ENCODE results near the gene CNGA3.

Gene CNGA3

DNA sequence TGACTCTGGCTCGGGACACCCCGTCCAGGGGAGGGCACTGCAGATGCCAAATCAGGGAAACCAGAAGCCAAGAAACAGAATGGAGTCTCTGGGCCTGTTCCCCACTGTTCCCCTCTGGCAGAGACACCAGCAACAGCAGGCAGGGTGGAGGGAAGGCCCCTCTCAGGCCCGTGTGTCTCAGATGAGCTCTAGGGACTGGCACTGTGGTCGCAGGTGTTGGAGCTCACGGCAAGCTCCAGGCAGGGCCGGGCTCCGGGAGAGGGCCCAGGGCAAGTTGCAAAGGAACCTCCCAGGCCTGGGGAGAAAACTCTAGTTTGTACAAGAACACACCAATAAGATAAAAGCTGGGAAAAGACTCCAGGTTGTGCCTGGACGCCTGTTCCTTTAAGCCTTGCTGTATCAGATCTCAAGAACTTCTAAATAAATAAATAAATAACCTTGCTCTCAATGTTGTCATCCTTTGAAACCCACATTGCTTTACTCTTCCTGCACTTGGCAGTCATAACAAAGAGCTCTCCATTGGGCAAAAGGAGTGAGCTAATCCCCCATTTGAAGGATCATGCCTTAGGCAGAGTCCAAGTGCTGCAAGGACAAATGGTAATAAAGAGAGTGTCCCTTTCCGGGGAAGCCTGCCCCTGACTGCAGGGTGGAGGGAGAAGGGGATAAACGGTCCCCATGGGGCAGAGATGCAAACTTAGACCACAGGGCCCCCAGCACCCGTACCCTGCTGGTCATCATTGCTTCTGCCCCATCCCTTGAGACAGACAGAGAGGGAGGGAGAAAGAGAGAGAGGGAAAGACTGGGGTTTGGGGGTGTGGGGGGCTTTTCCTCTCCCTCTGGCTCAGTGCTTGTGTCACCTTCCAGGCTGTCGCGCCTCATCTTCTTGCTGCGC lies 33.3 kb downstream of the CNGA3 start:
- TF ChIP-seq Cebpa-rat (IDR thresholded peaks at IDR 0.05) = no peak
- Histone ChIP-seq H3K9me3 (replicated peaks in 1 of 11) (no peaks in the 10 kb centered on the region), H3K4me2 (no peak overlapping the region), H3K36me3 (no peaks in the 10 kb centered on the region), H3K4me3 (no peak overlapping the region), H3K27ac (no peak overlapping the region), H4K20me1 (no peaks in the 10 kb centered on the region), H3K27me3 (no peaks in the 10 kb centered on the region), H3K9ac (no peak overlapping the region), H3K4me1 (peaks cover 0 to 5% (median 0%) of the 10 kb centered on the region in 10 experiments; a peak in 2 of 20 replicates)

DNA sequence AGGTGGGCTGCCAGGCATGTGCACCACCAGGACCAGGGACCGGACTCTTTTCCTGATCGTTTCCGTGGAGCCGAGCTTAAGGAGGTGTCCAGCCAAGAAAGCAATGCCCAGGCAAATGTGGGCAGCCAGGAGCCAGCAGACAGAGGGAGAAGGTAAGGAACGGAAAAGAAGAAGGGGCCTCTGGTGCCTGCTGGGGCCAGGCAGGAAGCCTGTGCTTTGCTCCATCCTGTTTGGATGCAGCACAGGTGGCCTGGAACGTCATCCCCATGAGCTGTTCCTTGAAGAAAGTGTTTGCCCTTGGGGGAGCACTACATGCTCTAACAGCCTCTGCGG lies 33.9 kb downstream of the CNGA3 start:
- no peak overlapping the region for H3K27ac ChIP-seq
- H3K4me2 ChIP-seq = no peak overlapping the region; a peak in 1 of 22 replicates
- H3K4me1 ChIP-seq = peaks cover 0 to 5% (median 0%) of the 10 kb centered on the region in 10 experiments; a peak in 2 of 20 replicates
- no peak overlapping the region for H3K9ac ChIP-seq
- TF ChIP-seq Cebpa-rat (IDR thresholded peaks at IDR 0.05) = no peak
- H3K27me3 ChIP-seq = no peaks in the 10 kb centered on the region
- no peaks in the 10 kb centered on the region for H4K20me1 ChIP-seq
- no peak overlapping the region for H3K4me3 ChIP-seq
- H3K9me3 ChIP-seq (replicated peaks in 1 of 11) = no peaks in the 10 kb centered on the region
- no peaks in the 10 kb centered on the region for H3K36me3 ChIP-seq

DNA sequence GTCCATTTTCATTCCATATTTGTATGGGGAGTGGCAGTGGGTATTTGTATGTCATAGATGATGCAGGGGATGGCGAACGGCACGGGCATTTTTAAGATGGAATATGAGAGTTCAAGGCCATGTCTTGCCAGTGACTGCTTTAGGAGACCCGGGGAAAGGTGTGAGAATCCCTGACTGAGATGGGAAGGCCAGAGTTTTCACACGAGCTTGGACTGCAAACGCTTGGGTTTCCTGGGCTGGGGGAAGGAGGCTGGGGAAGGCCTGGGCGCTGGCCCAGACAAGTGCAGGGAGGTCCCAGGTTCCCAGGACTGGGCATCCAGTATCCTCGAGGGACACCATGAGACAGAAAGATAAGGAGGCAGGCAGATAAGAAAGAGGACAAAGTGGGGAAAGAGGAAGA lies 35.2 kb downstream of the CNGA3 start:
- no peak overlapping the region for H3K4me3 ChIP-seq
- H3K4me2 ChIP-seq = no peak overlapping the region
- no peaks in the 10 kb centered on the region for H4K20me1 ChIP-seq
- no peak for TF ChIP-seq Cebpa-rat (IDR thresholded peaks at IDR 0.05)
- no peaks in the 10 kb centered on the region for H3K27me3 ChIP-seq
- no peaks in the 10 kb centered on the region for H3K36me3 ChIP-seq
- H3K9ac ChIP-seq = no peak overlapping the region
- no peak overlapping the region for H3K27ac ChIP-seq
- no peaks in the 10 kb centered on the region for H3K9me3 ChIP-seq (replicated peaks in 1 of 11)
- peaks cover 0 to 5% (median 0%) of the 10 kb centered on the region in 10 experiments; a peak in 2 of 20 replicates for H3K4me1 ChIP-seq

DNA sequence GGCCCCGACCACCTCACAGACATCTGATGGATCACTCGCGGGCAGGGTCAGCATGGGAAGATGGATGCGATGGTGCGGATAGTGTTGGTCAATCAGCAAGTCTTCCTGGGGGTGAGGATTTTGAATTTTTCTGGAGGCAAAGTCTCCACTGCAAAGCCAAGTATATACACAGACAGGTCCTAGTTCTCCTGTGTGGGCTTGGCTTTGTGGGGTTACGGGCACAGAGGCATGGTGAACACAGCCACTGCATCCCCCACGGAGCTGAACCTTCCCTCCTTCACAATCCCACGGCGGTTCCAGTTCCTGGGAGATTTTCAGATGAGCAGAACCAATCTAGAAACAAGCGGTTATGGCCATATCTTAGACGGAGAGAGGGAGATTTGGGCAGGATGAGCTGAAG lies 35.8 kb downstream of the CNGA3 start:
- Histone ChIP-seq H3K4me1 (peaks cover 0 to 5% (median 0%) of the 10 kb centered on the region in 10 experiments; a peak in 2 of 20 replicates), H3K27me3 (no peaks in the 10 kb centered on the region), H3K9ac (no peak overlapping the region), H4K20me1 (no peaks in the 10 kb centered on the region), H3K4me2 (no peak overlapping the region), H3K9me3 (replicated peaks in 1 of 11) (no peaks in the 10 kb centered on the region), H3K36me3 (no peaks in the 10 kb centered on the region), H3K4me3 (no peak overlapping the region), H3K27ac (no peak overlapping the region)
- TF ChIP-seq Cebpa-rat (IDR thresholded peaks at IDR 0.05) = no peak

DNA sequence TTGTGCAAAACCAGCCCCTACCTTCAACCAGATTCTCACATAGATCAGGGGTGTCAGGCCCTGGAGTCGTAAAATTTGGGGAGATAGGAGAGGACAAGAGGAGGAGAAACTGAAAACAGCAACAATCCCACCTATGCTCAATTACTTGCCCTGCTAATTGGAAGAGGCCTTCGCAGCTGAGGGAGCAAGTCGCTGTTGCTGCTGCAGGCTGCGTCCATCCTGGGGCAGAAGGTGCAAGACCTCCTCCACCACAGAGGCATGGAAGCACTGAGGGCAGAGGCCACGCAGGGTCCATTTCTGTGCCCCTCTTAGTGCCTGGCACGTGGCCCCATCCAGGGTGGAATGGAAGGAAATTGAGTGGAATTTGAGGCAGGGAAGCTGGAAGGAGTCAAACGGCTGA lies 36.5 kb downstream of the CNGA3 start:
- no peak overlapping the region for H3K4me2 ChIP-seq
- TF ChIP-seq Cebpa-rat (IDR thresholded peaks at IDR 0.05) = no peak
- no peaks in the 10 kb centered on the region for H3K27me3 ChIP-seq
- no peak overlapping the region for H3K9ac ChIP-seq
- no peaks in the 10 kb centered on the region for H3K36me3 ChIP-seq
- no peak overlapping the region for H3K4me3 ChIP-seq
- no peaks in the 10 kb centered on the region for H3K9me3 ChIP-seq (replicated peaks in 1 of 11)
- H3K27ac ChIP-seq = no peak overlapping the region
- H3K4me1 ChIP-seq = peaks cover 0 to 5% (median 0%) of the 10 kb centered on the region in 10 experiments; a peak in 2 of 20 replicates
- H4K20me1 ChIP-seq = no peaks in the 10 kb centered on the region

DNA sequence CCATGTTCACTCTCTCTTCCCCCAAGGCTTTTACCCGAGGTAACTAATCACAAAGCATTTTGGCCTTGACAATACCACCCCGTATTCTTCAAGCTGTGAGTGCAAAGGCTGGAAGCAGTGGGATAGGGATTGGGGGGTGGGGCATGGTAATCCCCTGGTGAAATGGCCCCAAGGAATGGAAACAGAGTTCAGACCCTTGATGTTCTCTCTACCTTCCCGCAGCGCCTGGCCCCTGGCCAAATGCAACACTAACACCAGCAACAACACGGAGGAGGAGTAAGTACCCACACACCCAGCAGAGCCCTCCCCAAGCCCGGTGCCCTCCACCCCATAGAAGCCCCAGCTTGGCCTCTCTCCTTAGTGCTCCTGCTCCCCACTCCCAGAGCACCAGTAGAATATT lies 36.9 kb downstream of the CNGA3 start:
- Histone ChIP-seq H3K27me3 (no peaks in the 10 kb centered on the region), H3K36me3 (no peaks in the 10 kb centered on the region), H3K9ac (no peak overlapping the region), H3K4me3 (no peak overlapping the region), H3K9me3 (replicated peaks in 1 of 11) (no peaks in the 10 kb centered on the region), H4K20me1 (no peaks in the 10 kb centered on the region), H3K4me1 (peaks cover 0 to 5% (median 0%) of the 10 kb centered on the region in 10 experiments; a peak in 2 of 20 replicates), H3K4me2 (no peak overlapping the region), H3K27ac (no peak overlapping the region)
- TF ChIP-seq Cebpa-rat (IDR thresholded peaks at IDR 0.05) = no peak

DNA sequence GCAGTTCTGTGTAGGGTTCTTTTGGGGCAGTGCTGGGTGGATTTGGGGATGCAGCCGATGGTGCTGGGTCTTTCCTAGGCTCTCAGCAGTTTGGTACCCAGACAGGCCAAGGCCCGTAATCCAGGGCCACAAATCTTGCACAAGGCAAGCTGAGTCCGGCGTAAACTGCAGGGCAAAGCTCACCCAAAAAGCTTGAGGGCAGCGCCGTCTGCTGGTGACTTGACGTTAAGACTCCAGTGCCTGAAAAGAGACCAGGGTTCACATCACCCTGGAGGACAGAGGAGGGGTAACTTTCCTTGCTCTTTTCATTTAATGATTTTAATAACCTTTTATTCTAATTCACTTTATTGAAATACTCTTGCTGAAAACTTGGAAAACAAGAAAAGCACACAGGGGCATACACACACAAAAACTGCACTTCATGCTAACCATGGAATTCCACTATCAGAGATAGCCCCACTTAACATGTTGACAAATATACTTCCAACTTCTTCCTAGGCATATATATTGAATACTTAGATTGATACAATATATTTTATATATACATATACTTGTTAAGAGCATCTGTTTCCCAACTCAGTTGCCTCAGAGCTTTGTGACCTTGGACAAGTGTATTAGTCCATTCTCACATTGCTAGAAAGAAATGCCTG lies 38.9 kb downstream of the CNGA3 start:
- no peak overlapping the region for H3K27ac ChIP-seq
- H3K4me2 ChIP-seq = no peak overlapping the region
- no peaks in the 10 kb centered on the region for H4K20me1 ChIP-seq
- no peaks in the 10 kb centered on the region for H3K36me3 ChIP-seq
- H3K27me3 ChIP-seq = no peaks in the 10 kb centered on the region
- no peak overlapping the region for H3K9ac ChIP-seq
- peaks cover 0 to 3% (median 0%) of the 10 kb centered on the region in 10 experiments; a peak in 2 of 20 replicates for H3K4me1 ChIP-seq
- H3K9me3 ChIP-seq (replicated peaks in 1 of 11) = no peaks in the 10 kb centered on the region
- H3K4me3 ChIP-seq = no peak overlapping the region
- TF ChIP-seq Cebpa-rat (IDR thresholded peaks at IDR 0.05) = no peak

DNA sequence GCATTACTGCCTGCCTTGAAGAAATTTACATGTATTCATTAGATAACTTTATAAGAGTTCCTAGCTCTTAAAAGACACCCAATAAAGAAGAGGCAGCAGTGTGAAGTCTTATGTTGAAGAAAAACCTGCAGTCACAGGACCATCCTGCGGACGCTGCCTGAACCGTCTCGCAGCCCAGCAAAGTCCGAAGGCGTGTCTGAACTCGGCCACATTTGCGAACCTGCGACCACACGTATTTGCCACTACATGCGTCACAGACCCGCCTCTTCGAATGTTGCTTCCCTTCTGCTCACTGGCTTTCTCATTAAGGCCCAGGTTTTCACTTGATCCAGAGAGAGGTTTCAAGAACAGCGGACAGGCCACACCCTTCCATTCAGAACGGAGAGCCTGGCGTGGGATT lies 41.2 kb downstream of the CNGA3 start:
- no peaks in the 10 kb centered on the region for H3K27me3 ChIP-seq
- H3K36me3 ChIP-seq = no peaks in the 10 kb centered on the region
- no peaks in the 10 kb centered on the region for H3K4me1 ChIP-seq
- H3K4me2 ChIP-seq = no peak overlapping the region
- no peak overlapping the region for H3K9ac ChIP-seq
- TF ChIP-seq Cebpa-rat (IDR thresholded peaks at IDR 0.05) = no peak
- no peak overlapping the region for H3K27ac ChIP-seq
- H3K9me3 ChIP-seq (replicated peaks in 1 of 11) = no peaks in the 10 kb centered on the region
- H4K20me1 ChIP-seq = no peaks in the 10 kb centered on the region
- no peak overlapping the region for H3K4me3 ChIP-seq

DNA sequence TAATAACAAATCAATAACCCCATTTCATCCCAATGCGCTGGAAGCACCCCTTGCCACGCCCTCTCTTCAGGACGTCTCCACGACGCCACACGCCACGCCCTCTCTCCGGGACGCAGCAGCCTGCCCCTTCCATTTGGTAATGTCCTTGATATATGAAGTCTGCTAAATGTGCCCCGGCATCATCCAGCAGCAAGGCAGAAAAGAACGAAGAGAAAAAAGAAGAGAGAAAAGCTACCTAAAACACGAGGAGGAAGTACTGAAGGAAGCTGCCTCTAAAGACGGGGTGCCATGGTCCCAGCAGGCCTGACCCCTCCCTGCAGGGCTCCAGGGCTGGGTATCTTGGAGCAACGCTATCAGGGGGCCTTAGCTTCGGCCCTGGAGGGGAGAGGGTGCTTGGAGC lies 41.8 kb downstream of the CNGA3 start:
- H3K4me2 ChIP-seq = no peak overlapping the region
- TF ChIP-seq Cebpa-rat (IDR thresholded peaks at IDR 0.05) = no peak
- H3K4me1 ChIP-seq = no peaks in the 10 kb centered on the region
- H3K27ac ChIP-seq = no peak overlapping the region
- H3K9ac ChIP-seq = no peak overlapping the region
- no peak overlapping the region for H3K4me3 ChIP-seq
- H4K20me1 ChIP-seq = no peaks in the 10 kb centered on the region
- no peaks in the 10 kb centered on the region for H3K9me3 ChIP-seq (replicated peaks in 1 of 11)
- H3K27me3 ChIP-seq = no peaks in the 10 kb centered on the region
- H3K36me3 ChIP-seq = no peaks in the 10 kb centered on the region

All from BLaER1 treated with 17β-estradiol and CSF1 and Interleukin-3, amounts not matched to agents 10 nM and 100 nM (cell line).